Left cardiac atrium (tissue), 4 donors: ENCODE measurements around the gene DAPK3. TPM values are rescaled to one million over a fixed set of nuclear protein-coding genes. Genes with fewer than 3 reads are reported as not detected.
A peak's percentile ranks its signal among the peaks of the same experiment; 100 is the strongest.
"Not testable (repeated sequence)": the region's sequence is repeated elsewhere in the genome, so short reads cannot be mapped to it uniquely, and the experiment has no call there.

Source experiments
- ATAC-seq, 2 donors: fragments of 200-7000 bp; cut with Tn5 transposase; one replicate each; pipeline ENCODE4 v1.9.1; 2020; ENCODE audit warnings: mild to moderate bottlenecking in 2 of 2, moderate library complexity in 2 of 2
- DNase-seq: peaks from one replicate; pipeline ENCODE4 v3.0.0-alpha.2; 2020
- intact Hi-C, 2 donors: fragments of 100-400 bp; cut with DNase I; formaldehyde crosslinking; loops; one replicate each; pipeline versions ENCODE4 v1.14.1 to v1.15.1; 2022 to 2023
- total RNA-seq, 2 donors: library from RNA; stranded (reverse); fragmentation: NEBNext Ultra II Directional; extraction: Animal tissue kit (Norgen Biotek cat#: 25700); gene quantifications; one replicate each; pipeline ENCODE4 v1.2.1, GENCODE V29; 2021
- donor health status: DM: no; HTN: yes; CAD: no.
- donor health status: DM: no; HTN: yes; CAD: no; lungs with severe emphysema.
- donor health status: DM: yes; HTN: yes; CAD: no.
- donor health status: Dilated cardiomyopathy.

DAPK3 gene
- total RNA-seq, 2 donors from 2014 or later = 52.4 to 95.1 TPM

DNA sequence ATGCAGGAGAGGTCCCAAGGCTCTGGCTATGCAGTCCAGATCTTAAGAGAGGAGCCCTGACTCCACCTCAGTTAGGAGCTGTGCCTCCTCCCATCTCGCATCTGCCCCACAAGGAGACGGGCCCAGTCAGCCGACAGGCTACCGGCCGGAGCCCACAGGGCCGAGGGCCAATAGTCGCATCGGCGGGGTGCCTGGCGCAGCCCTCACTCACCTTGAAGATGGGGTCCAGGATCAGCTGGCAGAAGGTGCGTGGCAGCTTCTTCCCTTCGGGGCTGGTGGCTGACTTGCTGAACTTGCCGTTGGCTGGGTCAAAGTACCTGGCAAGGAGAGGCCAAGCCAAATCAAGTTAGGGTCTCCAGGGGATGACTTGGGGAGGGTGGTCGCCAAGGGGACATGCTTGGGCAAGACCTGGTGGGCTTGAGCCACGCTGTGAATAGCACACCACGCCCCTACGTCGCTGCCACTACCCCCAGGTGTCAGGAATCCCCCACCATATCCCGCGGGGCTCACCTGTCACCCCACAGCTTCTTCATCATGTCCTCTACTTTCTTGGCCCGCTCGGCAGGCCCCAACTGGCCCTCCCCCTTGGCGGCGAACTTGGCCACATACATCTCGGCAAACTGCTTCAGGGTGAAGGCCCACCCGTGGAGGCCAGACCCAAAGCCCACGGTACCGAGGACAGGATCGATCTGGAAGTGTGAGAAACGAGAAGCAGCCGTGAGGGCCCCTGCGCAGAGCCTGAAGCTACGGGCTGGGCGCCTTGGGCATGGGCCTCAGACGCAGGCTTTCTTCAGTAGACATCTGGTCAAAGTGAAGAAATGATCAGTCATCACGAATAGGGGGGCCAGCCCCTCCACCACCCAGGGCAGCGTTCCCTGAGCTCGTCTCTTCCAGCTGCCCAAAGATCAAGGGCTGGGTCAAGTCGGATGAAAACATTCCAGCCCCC, 11.1 kb upstream of the DAPK3 start:
- no peak for DNase-seq
- ATAC-seq = no peak
- intact Hi-C loops = loop anchor here in 1 of 2 donors (10.0 kb wide), 1 partner anchor 203 kb away; the partner anchor contains the start of genes ANKRD24 and SIRT6

DNA sequence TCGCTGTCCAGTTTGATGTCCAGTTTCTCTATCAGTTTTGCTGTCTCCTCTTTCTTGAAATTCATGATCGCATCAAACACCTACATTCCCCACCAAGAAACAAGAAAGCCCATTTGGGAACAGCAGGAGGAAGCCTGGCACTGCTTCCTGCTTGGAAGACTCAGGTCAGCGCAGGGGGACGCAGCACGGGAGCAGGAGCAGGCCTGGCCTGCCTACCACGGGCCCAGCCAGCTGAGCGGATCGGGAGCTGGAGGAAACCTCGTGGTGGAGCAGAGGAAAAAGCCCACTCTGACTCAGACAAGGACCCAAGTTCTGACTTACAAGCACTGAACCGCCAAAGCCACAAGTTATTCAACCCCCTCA, 10.5 kb upstream of the DAPK3 start:
- intact Hi-C loops = loop anchor here in 1 of 2 donors (10.0 kb wide), 1 partner anchor 203 kb away; the partner anchor contains the start of genes ANKRD24 and SIRT6

DNA sequence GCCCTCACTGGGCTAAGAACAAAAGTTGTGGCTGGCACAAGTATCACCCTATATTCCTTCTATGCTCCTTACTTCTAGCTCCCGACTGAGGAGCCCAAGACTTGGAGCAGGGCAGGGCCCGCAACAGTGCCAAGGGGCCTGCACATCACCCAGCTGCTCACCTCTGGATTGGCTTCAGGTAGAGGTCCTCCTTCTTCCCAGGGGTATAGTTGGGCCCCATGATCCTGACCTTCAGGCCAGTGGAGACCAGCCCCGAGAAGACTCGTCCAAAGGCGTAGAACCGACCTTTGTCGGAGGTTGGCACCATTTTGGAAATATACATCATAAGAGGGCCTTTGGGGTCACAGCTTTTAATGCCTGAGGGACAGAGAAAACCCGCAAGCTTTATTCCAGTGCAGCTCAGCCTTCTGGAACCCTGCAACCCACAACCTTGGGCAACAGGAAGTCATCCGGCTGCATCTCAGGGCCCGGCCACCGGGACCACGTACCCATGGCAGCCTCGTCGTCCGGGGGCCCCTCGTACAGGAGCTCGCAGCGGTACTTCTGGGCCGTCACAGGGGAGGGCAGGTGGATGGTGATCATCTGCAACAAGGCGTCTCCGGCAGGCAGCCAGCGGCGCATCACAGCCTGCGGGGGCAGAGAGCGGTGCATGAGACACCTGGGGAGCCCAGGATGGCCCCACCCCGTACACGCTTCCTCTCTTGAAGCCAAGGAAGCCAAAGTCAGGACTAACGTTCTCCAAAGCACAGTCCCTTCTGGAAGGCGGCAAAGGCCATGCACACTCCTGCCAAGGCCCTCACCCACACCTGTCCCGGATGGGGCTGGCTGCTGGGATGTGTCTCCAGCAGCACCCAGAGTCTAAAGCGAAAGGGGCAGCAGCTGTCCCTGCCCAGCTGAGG, 9.7 kb upstream of the DAPK3 start:
- ATAC-seq = no peak
- intact Hi-C loops = loop anchor here in 1 of 2 donors (10.0 kb wide), 1 partner anchor 204 kb away; the partner anchor contains the start of genes ANKRD24 and SIRT6
- no peak for DNase-seq

More for the DNA sequence above, 10.5 kb upstream of the DAPK3 start:
- ATAC-seq (no peak), DNase-seq (no peak)

DNA sequence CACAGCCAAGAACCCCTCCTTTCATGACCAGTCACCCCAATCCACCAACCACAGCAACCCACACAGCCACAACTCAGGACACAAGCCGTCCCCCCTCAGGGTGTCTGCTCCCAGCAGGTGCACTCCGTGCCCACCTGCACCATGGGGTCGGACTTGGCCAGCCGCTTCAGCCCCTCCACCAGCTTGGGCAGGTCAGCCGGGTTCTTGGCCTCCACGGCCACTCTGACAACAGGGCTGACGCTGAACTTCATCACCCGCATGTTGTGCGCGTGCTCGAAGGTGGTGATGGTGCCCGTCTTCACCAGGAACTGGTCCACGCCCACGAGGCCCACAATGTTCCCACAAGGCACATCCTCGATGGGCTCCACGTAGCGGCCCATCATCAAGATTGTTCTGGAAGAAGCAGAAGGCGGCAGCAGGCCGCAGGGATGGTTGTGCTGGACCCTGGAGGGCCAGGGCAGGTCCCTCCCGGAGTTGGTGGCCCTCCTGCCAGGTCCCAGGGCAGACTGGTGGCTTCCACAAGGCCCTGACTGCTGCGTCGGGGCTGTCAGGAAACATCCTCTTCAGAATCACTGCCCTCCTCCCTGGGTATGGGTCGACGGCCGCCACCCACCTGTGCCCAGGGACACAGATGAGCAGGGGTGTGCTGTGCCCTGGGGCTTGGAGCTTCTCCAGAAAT, 8.9 kb upstream of the DAPK3 start:
- intact Hi-C loops = loop anchor here in 1 of 2 donors (10.0 kb wide), 1 partner anchor 205 kb away; the partner anchor contains the start of genes ANKRD24 and SIRT6
- DNase-seq = no peak
- no peak for ATAC-seq

DNA sequence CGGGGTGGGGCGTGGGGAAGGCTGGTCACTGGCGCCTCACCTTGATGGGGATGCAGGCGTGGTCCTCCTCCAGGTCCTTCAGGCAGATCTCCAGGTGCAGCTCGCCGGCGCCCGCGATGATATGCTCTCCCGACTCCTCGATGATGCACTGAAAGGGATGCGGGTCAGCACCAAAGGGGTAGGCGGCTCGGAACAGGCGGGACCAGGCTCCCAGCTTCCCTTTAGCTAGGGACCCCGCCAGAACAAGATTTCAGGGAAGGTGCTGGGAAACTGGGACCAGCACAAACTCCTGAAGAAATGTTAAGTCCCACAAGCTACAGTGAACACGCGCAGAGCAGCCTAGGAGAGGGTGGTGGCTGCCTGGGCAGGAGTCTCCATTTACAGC, 8.4 kb upstream of the DAPK3 start:
- intact Hi-C loops = no loop called here
- DNase-seq (no peak), ATAC-seq (no peak)

DNA sequence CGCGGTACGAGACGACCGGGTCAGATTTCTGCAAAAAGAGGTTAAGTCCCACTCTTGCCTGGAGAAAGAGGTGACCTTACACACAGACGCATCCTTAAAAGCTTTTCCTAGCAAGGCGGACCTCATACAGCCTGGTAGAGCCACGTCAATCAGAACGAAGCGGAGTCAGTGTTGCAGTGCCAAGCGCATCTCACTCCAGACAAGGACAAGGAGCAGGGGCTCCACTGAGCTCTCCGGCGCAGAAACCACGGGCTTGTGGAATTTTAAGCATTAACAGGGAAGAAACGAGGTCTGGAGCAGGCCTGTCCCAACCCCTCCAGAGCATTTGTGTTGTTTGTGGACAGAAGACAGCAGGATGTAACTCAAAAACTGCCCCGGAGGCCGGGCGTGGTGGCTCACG, 7.2 kb upstream of the DAPK3 start:
- intact Hi-C loops = no loop called here
- ATAC-seq (no peak), DNase-seq (no peak)

DNA sequence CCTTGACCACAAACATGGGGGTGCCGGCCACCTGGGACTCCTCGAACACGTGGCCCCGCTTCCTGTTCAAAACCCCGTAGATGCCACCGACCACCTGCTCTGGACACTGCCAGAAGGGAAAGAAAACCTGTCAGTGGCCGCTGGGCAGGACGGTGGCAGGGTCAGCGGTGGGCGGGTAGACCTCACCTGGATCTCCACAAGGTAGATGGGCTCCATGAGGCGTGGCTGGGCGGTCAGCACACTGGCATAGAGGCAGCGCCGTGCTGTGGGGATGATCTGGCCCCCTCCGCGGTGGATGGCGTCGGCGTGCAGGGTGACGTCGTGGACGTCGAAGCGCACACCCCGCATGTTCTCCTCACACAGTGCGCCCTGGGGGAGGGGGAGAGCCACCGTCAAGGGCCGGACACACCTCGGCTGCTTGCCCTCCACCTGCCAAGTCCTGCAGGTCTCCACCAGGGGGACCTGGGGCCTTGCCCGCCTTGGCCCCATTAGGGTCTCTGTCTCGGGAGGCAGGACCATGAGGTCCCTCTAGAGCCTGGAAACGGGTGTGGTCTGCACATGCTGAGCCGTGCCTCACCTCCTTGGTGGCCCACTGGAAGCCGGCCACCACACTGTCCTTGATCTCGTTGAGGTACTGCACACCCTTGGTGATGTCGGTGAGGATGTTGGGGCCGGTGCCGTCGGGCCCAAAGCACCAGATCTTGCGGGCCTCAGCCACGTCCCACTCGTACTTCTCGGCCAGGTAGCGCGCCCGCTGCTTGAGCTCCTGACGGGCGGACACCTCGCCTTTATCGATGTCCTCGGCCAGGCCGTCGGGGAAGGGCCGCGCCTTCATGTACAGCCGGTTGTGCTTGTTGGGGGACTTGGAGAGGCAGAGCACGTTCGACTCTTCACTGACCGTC, 6.6 kb upstream of the DAPK3 start:
- intact Hi-C loops = no loop called here

DNA sequence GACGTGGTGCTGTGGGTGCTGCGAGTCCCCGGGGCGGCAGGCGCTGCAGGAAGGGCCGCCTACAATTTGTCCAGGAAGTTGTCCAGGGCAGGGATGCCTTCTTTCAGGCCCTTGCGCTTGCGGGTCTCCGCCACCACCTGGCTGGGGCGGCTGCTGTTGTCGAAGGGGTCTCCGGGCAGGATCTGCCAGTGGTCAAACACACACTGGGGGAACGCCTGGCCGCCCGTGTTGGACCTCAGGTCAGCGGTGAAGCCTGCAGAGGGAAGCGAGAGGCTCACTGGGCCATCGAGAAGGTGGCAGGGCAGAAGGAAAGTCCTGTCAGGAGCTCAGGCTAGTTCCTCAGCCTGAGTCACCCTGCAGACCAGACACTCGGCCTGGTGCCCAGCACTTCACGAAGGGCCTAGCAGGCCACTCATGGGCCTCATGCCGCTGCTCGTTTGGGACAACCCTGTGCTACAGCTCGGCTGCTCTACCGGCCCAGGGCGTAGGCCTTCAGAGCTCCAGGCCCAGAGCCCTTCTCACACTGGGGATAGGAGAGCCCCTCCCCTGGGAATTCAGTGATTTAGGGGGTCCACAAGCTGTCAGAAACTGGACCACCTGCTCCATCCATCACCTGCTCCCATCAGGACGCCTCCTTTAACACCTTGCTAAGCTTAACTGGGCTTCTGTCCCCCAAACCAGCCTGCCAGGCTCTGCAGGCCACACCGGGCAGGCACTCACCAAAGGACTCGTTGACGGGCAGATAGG, 5.8 kb upstream of the DAPK3 start:
- no peak for DNase-seq
- peak in 1 of 2 donors; percentile 7 for ATAC-seq
- intact Hi-C loops = no loop called here

More for the DNA sequence above, 6.6 kb upstream of the DAPK3 start:
- DNase-seq (no peak), ATAC-seq (peak in 1 of 2 donors; percentile 3)

DNA sequence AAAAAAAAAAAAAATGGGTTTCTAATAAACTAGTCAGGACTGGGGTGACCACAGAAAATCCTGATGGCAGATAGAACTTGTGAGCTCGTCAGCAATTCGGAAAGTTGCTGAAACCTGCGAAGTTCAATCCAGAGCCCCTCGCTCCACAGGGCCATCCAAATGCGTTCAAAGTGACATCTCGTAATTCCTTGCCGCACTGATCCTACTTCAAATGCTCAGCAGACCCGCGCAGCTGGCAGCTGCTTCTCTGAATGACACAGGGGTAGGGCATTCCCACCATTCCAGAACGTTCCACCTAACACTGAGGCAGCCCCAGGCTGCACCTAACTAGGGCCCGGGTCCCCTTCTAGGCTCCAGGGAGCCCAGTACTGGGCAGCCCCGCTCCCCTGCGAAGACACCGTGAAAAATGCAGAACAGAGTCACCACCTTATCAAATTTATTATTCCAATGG, 4.8 kb upstream of the DAPK3 start:
- intact Hi-C loops = no loop called here
- no peak for ATAC-seq
- no peak for DNase-seq

DNA sequence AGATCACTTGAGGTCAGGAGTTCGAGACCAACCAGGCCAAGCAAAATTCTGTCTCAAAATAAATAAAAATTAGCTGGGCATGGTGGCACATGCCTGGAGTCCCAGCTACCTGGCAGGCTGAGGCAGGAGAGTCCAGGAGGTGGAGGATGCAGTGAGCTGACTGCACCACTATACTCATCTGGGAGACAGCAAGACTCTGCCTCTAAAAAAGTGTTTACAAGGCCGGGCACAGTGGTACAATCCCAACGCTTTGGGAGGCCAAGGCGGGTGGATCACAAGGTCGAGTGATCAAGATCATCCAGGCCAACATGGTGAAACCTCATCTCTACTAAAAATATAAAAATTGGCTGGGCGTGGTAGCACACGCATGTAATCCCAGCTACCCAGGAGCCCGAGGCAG, 4.2 kb upstream of the DAPK3 start:
- DNase-seq (no peak), ATAC-seq (no peak)
- intact Hi-C loops = no loop called here

DNA sequence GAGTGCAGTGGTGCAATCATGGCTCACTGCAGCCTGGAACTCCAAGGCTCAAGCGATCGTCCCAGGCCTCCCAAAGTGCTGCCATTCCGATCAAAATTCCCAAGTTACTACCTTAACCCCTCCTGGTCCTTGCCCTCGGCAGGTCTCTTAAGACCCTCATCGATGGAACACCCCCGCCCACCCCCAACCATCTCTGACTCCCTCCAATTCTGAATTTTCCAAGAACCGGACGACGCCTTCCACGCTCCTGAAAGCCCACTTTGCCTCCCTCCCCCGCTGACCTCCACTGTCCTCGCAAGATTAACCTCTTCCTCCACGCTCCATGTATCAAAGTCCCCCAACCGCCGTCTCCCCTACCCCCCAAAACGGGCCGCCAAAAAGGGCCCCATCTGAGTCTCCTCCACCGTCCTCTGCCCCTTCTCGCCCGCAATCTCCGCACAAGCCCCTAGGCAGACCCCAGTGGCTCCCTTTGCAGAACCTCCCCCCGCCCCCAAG, 539 bp downstream of the DAPK3 start:
- ATAC-seq (peak in 1 of 2 donors; percentile 0), DNase-seq (no peak)
- intact Hi-C loops = loop anchor here in 1 of 2 donors (2.0 kb wide), 1 partner anchor 14 kb away; the partner anchor contains the start of gene EEF2

DNA sequence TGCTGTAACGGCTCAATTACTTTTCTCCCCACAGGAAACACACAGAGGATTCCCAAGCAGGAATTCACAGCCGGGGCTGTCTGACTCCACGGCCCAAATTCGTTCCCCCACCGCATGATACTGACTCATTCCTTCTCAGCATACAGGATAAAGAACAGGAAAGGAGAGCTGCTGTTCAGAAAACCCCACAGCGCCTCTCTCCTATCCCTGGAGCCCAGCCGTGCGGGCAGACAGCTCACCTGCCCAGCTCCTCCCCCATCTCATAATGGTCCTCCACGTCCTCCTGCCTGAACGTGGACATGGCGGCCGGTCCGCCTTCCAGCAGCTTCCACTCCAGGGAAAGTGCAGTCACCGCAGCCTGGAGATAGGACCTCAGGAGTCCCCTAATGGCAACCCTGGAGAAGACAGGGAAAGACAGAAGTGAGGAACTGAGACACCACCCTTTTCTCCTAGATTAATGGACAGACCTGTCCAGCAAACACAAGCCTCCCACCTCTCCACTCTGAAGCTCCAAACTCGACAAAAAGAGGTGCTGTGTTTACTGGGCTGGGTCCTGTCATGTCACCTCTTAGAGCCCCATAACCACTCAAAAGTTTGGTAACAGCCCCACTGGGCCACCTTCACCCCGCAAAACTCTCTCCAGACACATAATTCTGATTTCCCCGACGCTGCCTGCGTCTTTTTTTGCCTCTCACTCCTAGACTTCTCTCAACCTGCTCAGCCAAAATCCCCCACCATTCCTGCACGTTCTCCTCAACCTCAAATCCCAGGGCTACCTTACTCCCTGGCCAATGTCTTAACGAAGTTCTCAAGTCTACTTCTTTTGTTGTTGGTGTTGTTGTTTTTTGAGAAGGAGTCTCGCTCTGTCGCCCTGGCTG, 1.2 kb downstream of the DAPK3 start:
- DNase-seq (no peak), ATAC-seq (peak in 1 of 2 donors; percentile 22)
- intact Hi-C loops = loop anchor here in 1 of 2 donors (2.0 to 10.0 kb wide), 2 partner anchors 15 to 205 kb away; partner anchors contain the start of genes APBA3, EEF2 and MRPL54

DNA sequence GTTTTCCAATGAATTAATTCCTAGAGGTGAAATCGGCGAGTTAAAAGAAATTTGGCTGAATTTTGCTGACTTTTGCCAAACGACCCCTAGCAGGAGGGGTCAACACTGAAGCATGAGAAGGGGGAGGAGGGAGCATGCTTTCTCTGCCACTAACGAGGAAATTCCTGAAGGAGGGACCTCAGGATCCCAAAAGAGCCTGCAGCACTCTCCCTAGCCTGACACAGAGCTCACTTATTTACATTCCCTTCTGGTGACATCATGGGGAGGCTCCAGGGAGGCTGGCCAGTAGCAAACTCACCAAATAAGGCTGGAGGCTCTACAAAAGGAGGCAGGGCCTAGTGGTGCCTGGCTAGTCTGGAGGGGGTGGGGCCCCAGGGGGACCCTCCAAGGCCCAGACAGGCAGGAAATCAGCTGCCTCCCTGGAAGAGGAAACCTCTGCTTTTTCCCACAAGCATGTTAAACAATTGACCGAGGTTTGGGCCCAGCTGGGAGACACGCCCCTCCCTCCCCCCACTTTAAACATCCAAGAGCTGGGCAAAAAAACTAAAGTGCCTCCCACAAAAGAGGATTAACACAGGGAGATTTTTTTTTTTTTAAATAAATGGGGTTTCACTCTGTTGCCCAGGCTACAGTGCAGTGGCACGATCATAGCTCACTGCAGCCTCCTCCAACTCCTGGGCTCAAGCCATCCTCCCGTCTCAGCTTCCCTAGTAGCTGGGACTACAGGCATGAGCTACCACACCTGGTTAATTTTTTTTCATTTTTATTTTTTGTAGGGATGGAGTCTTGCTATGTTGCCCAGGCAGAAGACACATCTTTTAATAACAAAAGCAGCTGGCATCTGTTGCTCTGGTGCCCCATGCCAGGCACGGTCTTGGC, 2.1 kb downstream of the DAPK3 start:
- ATAC-seq (peak; percentile 77 to 81), DNase-seq (peak; percentile 92)
- intact Hi-C loops = loop anchor here in 1 of 2 donors (10.0 kb wide), 1 partner anchor 204 kb away; the partner anchor contains the start of genes APBA3 and MRPL54

DNA sequence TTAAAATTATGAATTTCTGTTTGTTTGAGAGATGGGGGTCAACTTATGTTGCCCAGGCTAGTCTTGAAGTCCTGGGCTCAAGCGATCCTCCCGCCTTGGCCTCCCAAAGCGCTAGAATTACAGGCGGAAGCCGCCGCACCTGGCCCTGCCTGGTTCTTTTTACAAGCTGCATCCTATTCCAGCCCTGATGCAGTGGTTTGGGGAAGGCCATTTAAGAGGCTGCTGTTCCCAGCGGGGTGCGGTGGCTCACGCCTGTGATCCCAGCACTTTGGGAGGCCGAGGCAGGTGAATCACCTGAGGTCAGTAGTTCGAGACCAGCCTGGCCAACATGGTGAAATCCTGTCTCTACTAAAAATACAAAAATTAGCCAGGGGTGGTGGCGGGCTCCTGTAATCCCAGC, 2.9 kb downstream of the DAPK3 start:
- intact Hi-C loops = loop anchor here in 1 of 2 donors (10.0 kb wide), 1 partner anchor 203 kb away; the partner anchor contains the start of genes APBA3 and MRPL54
- ATAC-seq, DNase-seq: not testable (repeated sequence)
